Uterus (tissue), 4 donors: ENCODE results near the gene CALM3. TPM values are rescaled to one million over a fixed set of nuclear protein-coding genes. Genes with fewer than 3 reads are reported as not detected.

Source experiments
- DNase-seq, 2 donors: peaks; one replicate each; pipeline ENCODE4 v3.0.0-alpha.2; 2019 to 2020
- H3K27ac ChIP-seq, 2 donors: fragments of 200-600 bp; sonication (generic); 1 replicate in 1 of 2; 2 replicates in 1 of 2; pipeline ENCODE4 v1.5.1; 2016 to 2018
- H3K27me3 ChIP-seq, 2 donors: fragments of 200-600 bp; sonication (generic); one replicate each; pipeline ENCODE4 v1.5.1; 2018 to 2019; ENCODE audit warnings: control low read depth in 1 of 2
- H3K36me3 ChIP-seq, 2 donors: fragments of 200-600 bp; sonication (generic); one replicate each; pipeline ENCODE4 v1.5.1; 2019; ENCODE audit warnings: control low read depth in 1 of 2
- H3K4me1 ChIP-seq, 2 donors: fragments of 200-600 bp; sonication (generic); one replicate each; pipeline ENCODE4 v1.5.1; 2018 to 2019; ENCODE audit warnings: control low read depth in 1 of 2
- H3K4me3 ChIP-seq, 2 donors: fragments of 200-600 bp; sonication (generic); 1 replicate in 1 of 2; 2 replicates in 1 of 2; pipeline ENCODE4 v1.5.1; 2018 to 2019; ENCODE audit warnings: mild to moderate bottlenecking in 1 of 2
- H3K9me3 ChIP-seq, 2 donors: fragments of 200-600 bp; sonication (generic); one replicate each; pipeline ENCODE4 v1.5.1; 2019; ENCODE audit warnings: control low read depth in 1 of 2
- CTCF ChIP-seq, 4 experiments: fragments of 200-600 bp in 2 of 4; fragments of 450-650 bp in 2 of 4; sonication (generic) in 2 of 4; IDR thresholded peaks; one replicate each; pipeline ENCODE4 v1.5.1; 2016 to 2019; ENCODE audit warnings: antibody characterized with exemption in 4 of 4, mild to moderate bottlenecking in 2 of 4, moderate library complexity in 1 of 4
- POLR2A ChIP-seq, 2 donors: fragments of 450-650 bp; IDR thresholded peaks; one replicate each; pipeline ENCODE4 v1.6.1; 2016; ENCODE audit warnings: antibody characterized with exemption in 2 of 2, mild to moderate bottlenecking in 1 of 2, moderate library complexity in 1 of 2
- intact Hi-C: fragments of 100-400 bp; cut with DNase I; formaldehyde crosslinking; loops from one replicate; pipeline ENCODE4 v1.15.1; 2023; ENCODE audit warnings: low total_unique reads
- total RNA-seq, 4 donors: library from RNA; depleted of rRNA in 3 of 4; stranded (reverse); fragments of >200 nt in 3 of 4; gene quantifications; one replicate each; pipeline versions ENCODE4 v1.1.0 to v1.2.4, GENCODE V29; 2014 to 2023
- donor health status: DM: yes; HTN: yes; CAD: no.

CALM3 gene
- total RNA-seq, 4 donors from 2014 or later, result 83.8 to 225 (median 157) TPM

GRCh38 chr19:46610851-46611770, 10.0 kb downstream of the CALM3 start:
- intact Hi-C loops, result no loop called here
- no peaks in the 10 kb centered on the region for H3K9me3 ChIP-seq
- no peak for DNase-seq
- H3K27ac ChIP-seq, result no peak overlapping the region
- H3K4me3 ChIP-seq, result no peak overlapping the region
- TF ChIP-seq POLR2A (IDR thresholded peaks at IDR 0.05), result no peak
- TF ChIP-seq CTCF (IDR thresholded peaks at IDR 0.05), result no peak
- H3K36me3 ChIP-seq, result no peaks in the 10 kb centered on the region
- H3K27me3 ChIP-seq, result no peaks in the 10 kb centered on the region
- no peaks in the 10 kb centered on the region for H3K4me1 ChIP-seq

GRCh38 chr19:46611776-46612175, 10.6 kb downstream of the CALM3 start:
- peak in 1 of 2 donors; percentile 8 for DNase-seq
- no peak overlapping the region for H3K27ac ChIP-seq
- TF ChIP-seq CTCF (IDR thresholded peaks at IDR 0.05) (no peak), POLR2A (IDR thresholded peaks at IDR 0.05) (no peak)
- intact Hi-C loops, result no loop called here
- H3K9me3 ChIP-seq, result no peaks in the 10 kb centered on the region
- no peaks in the 10 kb centered on the region for H3K27me3 ChIP-seq
- H3K4me1 ChIP-seq, result peaks cover 0 to 2% of the 10 kb centered on the region in 2 donors
- H3K36me3 ChIP-seq, result no peaks in the 10 kb centered on the region
- no peak overlapping the region for H3K4me3 ChIP-seq

GRCh38 chr19:46613525-46613924, 12.4 kb downstream of the CALM3 start:
- peak in 1 of 2 donors; percentile 24 for DNase-seq
- intact Hi-C loops, result no loop called here
- no peak overlapping the region for H3K27ac ChIP-seq
- no peaks in the 10 kb centered on the region for H3K27me3 ChIP-seq
- no peak overlapping the region for H3K4me3 ChIP-seq
- H3K36me3 ChIP-seq, result no peaks in the 10 kb centered on the region
- no peaks in the 10 kb centered on the region for H3K9me3 ChIP-seq
- TF ChIP-seq CTCF (IDR thresholded peaks at IDR 0.05) (no peak), POLR2A (IDR thresholded peaks at IDR 0.05) (no peak)
- H3K4me1 ChIP-seq, result peaks cover 0 to 7% of the 10 kb centered on the region in 2 donors

GRCh38 chr19:46614114-46614722, 13.1 kb downstream of the CALM3 start:
- Histone ChIP-seq H3K4me3 (no peak overlapping the region), H3K4me1 (peaks cover 0 to 7% of the 10 kb centered on the region in 2 donors), H3K9me3 (no peaks in the 10 kb centered on the region), H3K27ac (no peak overlapping the region), H3K27me3 (no peaks in the 10 kb centered on the region), H3K36me3 (no peaks in the 10 kb centered on the region)
- TF ChIP-seq POLR2A (IDR thresholded peaks at IDR 0.05) (no peak), CTCF (IDR thresholded peaks at IDR 0.05) (peak; percentile 85 to 93 (median 92))
- peak; percentile 88 for DNase-seq
- intact Hi-C loops, result no loop called here

- H3K4me1 ChIP-seq, result peaks cover 0 to 12% of the 10 kb centered on the region in 2 donors
- no peaks in the 10 kb centered on the region for H3K36me3 ChIP-seq
- intact Hi-C loops, result no loop called here
- H3K4me3 ChIP-seq, result no peak overlapping the region
- TF ChIP-seq CTCF (IDR thresholded peaks at IDR 0.05), result no peak
- no peak for TF ChIP-seq POLR2A (IDR thresholded peaks at IDR 0.05)
- H3K27ac ChIP-seq, result no peak overlapping the region
- H3K27me3 ChIP-seq, result no peaks in the 10 kb centered on the region
- DNase-seq, result no peak
- no peaks in the 10 kb centered on the region for H3K9me3 ChIP-seq
Observed at GRCh38 chr19:46615966-46616365, 14.8 kb downstream of the CALM3 start.
